HepG2 (cell line): Measurements from ENCODE around the gene GLUL. TPM values are rescaled to one million over a fixed set of nuclear protein-coding genes. Genes with fewer than 3 reads are reported as not detected.

Experiments
- ARID5B ChIP-seq: IDR thresholded peaks from 2 replicates; pipeline ENCODE4 v1.4.0; 2020; ENCODE audit warnings: mild to moderate bottlenecking, missing genetic modification reagents
- BRF2 ChIP-seq: sonication (generic); formaldehyde crosslinking; IDR thresholded peaks from 2 replicates; pipeline ENCODE4 v1.8.1; 2022; ENCODE audit warnings: mild to moderate bottlenecking, missing genetic modification reagents
- EEA1 ChIP-seq: sonication (generic); formaldehyde crosslinking; IDR thresholded peaks from 2 replicates; pipeline ENCODE4 v1.5.1; 2020; ENCODE audit warnings: mild to moderate bottlenecking, missing genetic modification reagents, borderline replicate concordance
- FOXK1 ChIP-seq: sonication (generic); formaldehyde crosslinking; IDR thresholded peaks from 2 replicates; pipeline ENCODE4 v1.4.0; 2020; ENCODE audit warnings: low read depth, missing genetic modification reagents, borderline replicate concordance
- MAZ ChIP-seq, 2 experiments: sonication (generic) in 1 of 2; formaldehyde crosslinking in 1 of 2; IDR thresholded peaks; 2 replicates each; pipeline versions ENCODE4 v1.5.0 to v1.6.1; 2012 to 2020; ENCODE audit warnings: low read depth in 2 of 2, mild to moderate bottlenecking in 2 of 2, borderline replicate concordance in 1 of 2, improper control_type of control experiment in 1 of 2, low read length in 1 of 2, missing genetic modification reagents in 1 of 2, moderate library complexity in 1 of 2
- POLR2A ChIP-seq, 2 experiments: IDR thresholded peaks; 2 replicates each; pipeline ENCODE4 v1.6.1; 2011; ENCODE audit warnings: low read depth in 2 of 2, low read length in 2 of 2, mild to moderate bottlenecking in 1 of 2, moderate library complexity in 1 of 2; ENCODE audit not compliant: insufficient read depth in 1 of 2
- TBX2 ChIP-seq: sonication (generic); formaldehyde crosslinking; IDR thresholded peaks from 2 replicates; pipeline ENCODE4 v1.5.0; 2020; ENCODE audit warnings: missing genetic modification reagents, mild to moderate bottlenecking, borderline replicate concordance
- ZBTB10 ChIP-seq: sonication (generic); formaldehyde crosslinking; IDR thresholded peaks from 2 replicates; pipeline ENCODE4 v1.4.0; 2020; ENCODE audit warnings: missing genetic modification reagents, borderline replicate concordance
- ZNF207 ChIP-seq: fragments of 450-650 bp; IDR thresholded peaks from 2 replicates; pipeline ENCODE4 v1.6.1; 2016; ENCODE audit warnings: antibody characterized with exemption, borderline replicate concordance
- ZNF263 ChIP-seq: sonication (generic); formaldehyde crosslinking; IDR thresholded peaks from 2 replicates; pipeline ENCODE4 v1.4.0; 2020; ENCODE audit warnings: missing genetic modification reagents
- ZNF746 ChIP-seq: sonication (generic); formaldehyde crosslinking; IDR thresholded peaks from 2 replicates; pipeline ENCODE4 v1.8.0; 2022; ENCODE audit warnings: mild to moderate bottlenecking, missing genetic modification reagents
- ZNF841 ChIP-seq: sonication (generic); formaldehyde crosslinking; IDR thresholded peaks from 2 replicates; pipeline ENCODE4 v1.8.1; 2023; ENCODE audit warnings: missing genetic modification reagents, borderline replicate concordance
- polyA plus RNA-seq, 8 experiments: library from polyadenylated mRNA; depleted of rRNA in 3 of 8; stranded (reverse) in 7 of 8; unstranded in 1 of 8; fragments of >200 nt; fragmentation: Illumina TruSeq in 4 of 8; extraction: Trizol in 4 of 8; gene quantifications; 2 replicates each; pipeline versions ENCODE4 v1.2.1 to v1.2.3, GENCODE V29; 2011 to 2016; ENCODE audit warnings: low read depth in 4 of 8, missing spikeins in 1 of 8, mixed read lengths in 1 of 8; ENCODE audit not compliant: insufficient read depth in 1 of 8
- total RNA-seq, 5 experiments: library from RNA; depleted of rRNA; stranded (reverse); fragments of >200 nt; fragmentation: Illumina TruSeq; extraction: Trizol; gene quantifications; 2 replicates each; pipeline ENCODE4 v1.2.3, GENCODE V29; 2016; ENCODE audit warnings: low read depth in 1 of 5
- TF ChIP-seq, protein P1 (sequence below): IDR thresholded peaks from 2 replicates; pipeline ENCODE4 v1.6.1; 2016; ENCODE audit warnings: control low read depth
- TF ChIP-seq, protein P2 (sequence below): sonication (generic); formaldehyde crosslinking; IDR thresholded peaks from 2 replicates; pipeline ENCODE4 v1.4.0; 2020; ENCODE audit warnings: missing genetic modification reagents, borderline replicate concordance

GLUL gene
- total and polyA plus RNA-seq, 2 of the 13 experiments (the other 11 are each of a cell fraction or from before 2014, with no cell fraction given) = 423 to 827 TPM

DNA sequence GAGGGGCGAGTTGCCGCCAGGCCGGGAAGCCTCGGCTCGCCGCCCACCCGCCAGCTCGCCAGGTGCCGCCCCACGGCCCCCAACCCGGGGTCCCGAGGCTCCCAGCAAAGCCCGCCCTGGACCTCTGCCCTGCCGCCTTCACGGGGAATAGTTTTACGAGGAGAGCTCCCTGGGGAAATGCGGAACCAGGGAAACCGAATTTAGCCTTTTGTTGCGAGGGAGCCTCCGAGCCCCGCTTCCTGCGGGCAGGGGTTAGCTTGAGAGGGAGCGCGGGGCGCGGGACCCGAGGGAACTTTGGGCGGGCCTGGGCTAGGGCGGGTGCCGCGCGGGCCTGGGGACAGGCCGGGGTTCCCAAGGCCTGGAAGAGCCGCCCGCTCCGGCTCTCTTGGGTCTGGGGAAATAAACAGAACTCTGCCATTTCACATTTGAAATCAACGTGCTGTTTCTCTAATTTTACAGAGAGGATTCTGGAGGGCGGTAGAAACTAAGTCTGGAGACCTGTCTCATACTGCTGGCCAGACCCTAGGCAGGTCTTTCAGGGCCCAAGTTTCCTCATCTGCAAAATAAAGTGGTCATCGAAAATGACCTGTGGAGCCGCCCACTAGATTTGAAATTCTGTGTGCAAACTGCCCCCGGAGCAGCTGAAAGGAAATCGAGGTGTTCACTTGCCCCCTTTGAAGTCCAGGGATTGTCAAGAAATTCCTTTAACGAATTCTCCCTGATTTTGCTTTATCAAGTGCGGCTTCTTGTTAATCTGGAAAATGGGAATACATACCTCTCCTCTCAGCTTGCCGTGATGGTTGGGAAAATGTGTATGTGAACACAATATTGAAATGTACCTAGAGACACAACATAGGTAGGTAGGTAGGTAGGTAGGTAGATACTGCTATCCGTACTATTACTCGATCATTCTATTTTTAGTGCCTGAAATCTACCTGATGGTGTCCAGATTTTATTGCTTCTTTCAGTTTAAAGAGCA lies 749 bp upstream of the GLUL start (continued):
- TF ChIP-seq, protein P1, sequence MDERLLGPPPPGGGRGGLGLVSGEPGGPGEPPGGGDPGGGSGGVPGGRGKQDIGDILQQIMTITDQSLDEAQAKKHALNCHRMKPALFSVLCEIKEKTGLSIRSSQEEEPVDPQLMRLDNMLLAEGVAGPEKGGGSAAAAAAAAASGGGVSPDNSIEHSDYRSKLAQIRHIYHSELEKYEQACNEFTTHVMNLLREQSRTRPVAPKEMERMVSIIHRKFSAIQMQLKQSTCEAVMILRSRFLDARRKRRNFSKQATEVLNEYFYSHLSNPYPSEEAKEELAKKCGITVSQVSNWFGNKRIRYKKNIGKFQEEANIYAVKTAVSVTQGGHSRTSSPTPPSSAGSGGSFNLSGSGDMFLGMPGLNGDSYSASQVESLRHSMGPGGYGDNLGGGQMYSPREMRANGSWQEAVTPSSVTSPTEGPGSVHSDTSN (CRISPR knock-in tag) = no peak
- no peak for TF ChIP-seq EEA1 (CRISPR knock-in tag)
- no peak for TF ChIP-seq ARID5B (CRISPR knock-in tag)
- TF ChIP-seq POLR2A (IDR thresholded peaks at IDR 0.05; ENCODE audit: insufficient read depth in 1 of 2, low read depth in 2 of 2, low read length in 2 of 2) = no peak
- no peak for TF ChIP-seq ZNF207
- TF ChIP-seq BRF2 (CRISPR knock-in tag) = 0 out of 2 replicates have a peak, but pooled peaks have one; percentile 72
- no peak for TF ChIP-seq FOXK1
- TF ChIP-seq ZNF746 (CRISPR knock-in tag) = no peak
- no peak for TF ChIP-seq ZNF841 (CRISPR knock-in tag)
- TF ChIP-seq, protein P2, sequence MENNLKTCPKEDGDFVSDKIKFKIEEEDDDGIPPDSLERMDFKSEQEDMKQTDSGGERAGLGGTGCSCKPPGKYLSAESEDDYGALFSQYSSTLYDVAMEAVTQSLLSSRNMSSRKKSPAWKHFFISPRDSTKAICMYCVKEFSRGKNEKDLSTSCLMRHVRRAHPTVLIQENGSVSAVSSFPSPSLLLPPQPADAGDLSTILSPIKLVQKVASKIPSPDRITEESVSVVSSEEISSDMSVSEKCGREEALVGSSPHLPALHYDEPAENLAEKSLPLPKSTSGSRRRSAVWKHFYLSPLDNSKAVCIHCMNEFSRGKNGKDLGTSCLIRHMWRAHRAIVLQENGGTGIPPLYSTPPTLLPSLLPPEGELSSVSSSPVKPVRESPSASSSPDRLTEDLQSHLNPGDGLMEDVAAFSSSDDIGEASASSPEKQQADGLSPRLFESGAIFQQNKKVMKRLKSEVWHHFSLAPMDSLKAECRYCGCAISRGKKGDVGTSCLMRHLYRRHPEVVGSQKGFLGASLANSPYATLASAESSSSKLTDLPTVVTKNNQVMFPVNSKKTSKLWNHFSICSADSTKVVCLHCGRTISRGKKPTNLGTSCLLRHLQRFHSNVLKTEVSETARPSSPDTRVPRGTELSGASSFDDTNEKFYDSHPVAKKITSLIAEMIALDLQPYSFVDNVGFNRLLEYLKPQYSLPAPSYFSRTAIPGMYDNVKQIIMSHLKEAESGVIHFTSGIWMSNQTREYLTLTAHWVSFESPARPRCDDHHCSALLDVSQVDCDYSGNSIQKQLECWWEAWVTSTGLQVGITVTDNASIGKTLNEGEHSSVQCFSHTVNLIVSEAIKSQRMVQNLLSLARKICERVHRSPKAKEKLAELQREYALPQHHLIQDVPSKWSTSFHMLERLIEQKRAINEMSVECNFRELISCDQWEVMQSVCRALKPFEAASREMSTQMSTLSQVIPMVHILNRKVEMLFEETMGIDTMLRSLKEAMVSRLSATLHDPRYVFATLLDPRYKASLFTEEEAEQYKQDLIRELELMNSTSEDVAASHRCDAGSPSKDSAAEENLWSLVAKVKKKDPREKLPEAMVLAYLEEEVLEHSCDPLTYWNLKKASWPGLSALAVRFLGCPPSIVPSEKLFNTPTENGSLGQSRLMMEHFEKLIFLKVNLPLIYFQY (CRISPR knock-in tag) = no peak
- TF ChIP-seq TBX2 (CRISPR knock-in tag) = no peak
- no peak for TF ChIP-seq MAZ (IDR thresholded peaks at IDR 0.05; ENCODE audit: borderline replicate concordance, low read depth, low read length)
- 0 out of 2 replicates have a peak, but pooled peaks have one; percentile 2 for TF ChIP-seq MAZ (CRISPR knock-in tag; IDR thresholded peaks at IDR 0.05; ENCODE audit: low read depth)
- no peak for TF ChIP-seq ZNF263 (CRISPR knock-in tag)
- no peak for TF ChIP-seq ZBTB10
